ENCODE measurements around the gene MYORG.

MYORG gene

GRCh38 chr9:34376596-34377403 is at the start of gene MYORG:
TSS of gene MYORG (minus strand) at chr9:34376898. CDS start at chr9:34372943, 3,955 bp downstream.
- peak; percentile 95 for DNase-seq

GRCh38 chr9:34419716-34420504 is 43.2 kb upstream of the MYORG start:
- DNase-seq = no peak

GRCh38 chr9:34417734-34418133 is 41.0 kb upstream of the MYORG start:
- DNase-seq = no peak

- peak; percentile 29 for DNase-seq
Observed at GRCh38 chr9:34413231-34413852, 36.6 kb upstream of the MYORG start.

- DNase-seq = no peak
Observed at GRCh38 chr9:34412336-34412735, 35.6 kb upstream of the MYORG start.

GRCh38 chr9:34409154-34409553 is 32.5 kb upstream of the MYORG start:
- DNase-seq = no peak

GRCh38 chr9:34408173-34408572 is 31.5 kb upstream of the MYORG start:
- DNase-seq = no peak

- DNase-seq = no peak
Observed at GRCh38 chr9:34406219-34406618, 29.5 kb upstream of the MYORG start.

GRCh38 chr9:34405719-34406118 is 29.0 kb upstream of the MYORG start:
- DNase-seq = no peak

- DNase-seq = peak; percentile 48
Observed at GRCh38 chr9:34403554-34404380, 27.1 kb upstream of the MYORG start.

- DNase-seq = no peak
Observed at GRCh38 chr9:34400686-34401602, 24.2 kb upstream of the MYORG start.

- DNase-seq = no peak
Observed at GRCh38 chr9:34400275-34400674, 23.6 kb upstream of the MYORG start.

GRCh38 chr9:34399729-34400128 is 23.0 kb upstream of the MYORG start:
- no peak for DNase-seq

- DNase-seq = no peak
Observed at GRCh38 chr9:34398875-34399274, 22.2 kb upstream of the MYORG start.

GRCh38 chr9:34396276-34397214 is 19.8 kb upstream of the MYORG start:
- no peak for DNase-seq

- DNase-seq = no peak
Observed at GRCh38 chr9:34392511-34392910, 15.8 kb upstream of the MYORG start.

- DNase-seq = no peak
Observed at GRCh38 chr9:34387239-34387638, 10.5 kb upstream of the MYORG start.

GRCh38 chr9:34386656-34387055 is 10.0 kb upstream of the MYORG start:
- DNase-seq = no peak

GRCh38 chr9:34385561-34386230 is 9.0 kb upstream of the MYORG start:
- DNase-seq = no peak
